Esophagus muscularis mucosa (tissue), 4 donors: ENCODE measurements around the gene PRICKLE1.

Experiments used
- EP300 ChIP-seq: sonication (generic); formaldehyde crosslinking; IDR thresholded peaks from one replicate; pipeline ENCODE4 v1.6.1; 2017; ENCODE audit warnings: antibody characterized with exemption
- POLR2A ChIP-seq: fragments of 450-650 bp; IDR thresholded peaks from one replicate; pipeline ENCODE4 v1.6.1; 2017; ENCODE audit warnings: antibody characterized with exemption, moderate library complexity, mild to moderate bottlenecking, low read depth
- TF ChIP-seq, protein P1 (sequence below), 3 experiments: fragments of 200-600 bp in 2 of 3; fragments of 450-650 bp in 1 of 3; sonication (generic) in 2 of 3; IDR thresholded peaks; one replicate each; pipeline ENCODE4 v1.5.1; 2017 to 2019; ENCODE audit warnings: antibody characterized with exemption in 3 of 3, mild to moderate bottlenecking in 2 of 3, moderate library complexity in 1 of 3

DNA sequence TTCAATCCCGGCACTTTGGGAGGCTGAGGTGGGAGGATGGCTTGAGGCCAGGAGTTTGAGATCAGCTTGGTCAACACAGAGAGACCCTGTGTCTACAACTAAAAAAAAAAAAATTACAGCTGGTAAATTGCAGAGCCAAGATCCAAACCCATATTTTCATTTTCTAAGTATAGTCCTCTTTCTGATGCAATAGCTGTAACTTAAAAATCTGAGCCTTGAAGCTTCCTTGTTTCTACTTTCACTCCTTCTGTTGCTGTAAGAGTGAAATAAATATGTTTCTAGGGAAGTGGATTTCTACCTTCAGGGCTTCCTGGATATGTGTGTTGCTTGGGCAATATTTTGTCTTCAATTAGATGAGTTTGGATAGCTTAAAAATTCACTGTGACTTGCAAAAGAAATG lies 42.0 kb upstream of the PRICKLE1 start:
- TF ChIP-seq, protein P1, sequence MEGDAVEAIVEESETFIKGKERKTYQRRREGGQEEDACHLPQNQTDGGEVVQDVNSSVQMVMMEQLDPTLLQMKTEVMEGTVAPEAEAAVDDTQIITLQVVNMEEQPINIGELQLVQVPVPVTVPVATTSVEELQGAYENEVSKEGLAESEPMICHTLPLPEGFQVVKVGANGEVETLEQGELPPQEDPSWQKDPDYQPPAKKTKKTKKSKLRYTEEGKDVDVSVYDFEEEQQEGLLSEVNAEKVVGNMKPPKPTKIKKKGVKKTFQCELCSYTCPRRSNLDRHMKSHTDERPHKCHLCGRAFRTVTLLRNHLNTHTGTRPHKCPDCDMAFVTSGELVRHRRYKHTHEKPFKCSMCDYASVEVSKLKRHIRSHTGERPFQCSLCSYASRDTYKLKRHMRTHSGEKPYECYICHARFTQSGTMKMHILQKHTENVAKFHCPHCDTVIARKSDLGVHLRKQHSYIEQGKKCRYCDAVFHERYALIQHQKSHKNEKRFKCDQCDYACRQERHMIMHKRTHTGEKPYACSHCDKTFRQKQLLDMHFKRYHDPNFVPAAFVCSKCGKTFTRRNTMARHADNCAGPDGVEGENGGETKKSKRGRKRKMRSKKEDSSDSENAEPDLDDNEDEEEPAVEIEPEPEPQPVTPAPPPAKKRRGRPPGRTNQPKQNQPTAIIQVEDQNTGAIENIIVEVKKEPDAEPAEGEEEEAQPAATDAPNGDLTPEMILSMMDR (IDR thresholded peaks at IDR 0.05): no peak
- TF ChIP-seq EP300 (no peak), POLR2A (no peak)
